CD4-positive, alpha-beta T cell treated with Interferon gamma for 1 hour (primary cell): ENCODE data around the gene VAV1.

Experiments used
- DNase-seq: peaks from one replicate; pipeline ENCODE4 v3.0.0-alpha.2; 2020

Gene VAV1

DNA sequence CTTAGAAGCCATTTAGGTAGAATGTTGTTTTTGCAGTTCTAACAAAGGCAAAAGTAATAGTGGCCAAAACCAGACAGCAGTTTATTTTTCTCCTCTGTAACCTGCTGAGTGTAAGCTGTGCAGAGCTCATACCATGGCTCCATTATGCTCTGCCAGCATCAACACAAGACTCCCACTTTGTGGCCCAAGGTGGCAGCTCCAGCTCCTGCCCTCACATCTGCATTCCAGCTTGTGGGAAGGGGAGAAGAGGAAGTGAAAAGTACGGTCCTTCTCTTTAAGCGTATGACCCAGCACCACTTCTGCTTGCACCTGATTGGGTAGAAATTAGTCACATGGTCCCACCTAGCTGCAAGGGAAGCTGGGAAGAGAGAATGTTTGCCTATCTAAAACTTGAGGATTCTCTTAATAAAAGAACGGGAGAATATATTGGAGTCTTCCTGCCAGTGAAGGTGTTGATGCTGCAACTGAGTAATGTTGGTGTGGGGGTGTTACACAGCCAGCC, 134.1 kb downstream of the VAV1 start:
- no peak for DNase-seq
